HepG2 (cell line): ENCODE measurements around the gene LSM10. TPM values are rescaled to one million over a fixed set of nuclear protein-coding genes. Genes with fewer than 3 reads are reported as not detected.

Experiments
- ATAC-seq: fragments of 200-7000 bp; cut with Tn5 transposase; 3 replicates; pipeline ENCODE4 v1.9.1; 2020; ENCODE audit warnings: mild to moderate bottlenecking, moderate library complexity
- BruUV-seq: library from RNA; stranded (reverse); fragments of 400-500 nt; replicated peaks from 2 replicates; lab custom pipeline; 2021; lab: Mats Ljungman, UMichigan
- CTCF ChIA-PET: fragments of 300-600 bp; formaldehyde crosslinking; extraction: SDS; loops from one replicate; lab custom pipeline; 2021; ENCODE audit warnings: low total read pairs, inconsistent platforms, low intra/inter-chr PET ratio; lab: Yijun Ruan, JAX
- POLR2A ChIA-PET: fragments of 350-600 bp; sonication (Branson Sonifier 250); formaldehyde crosslinking; loops from one replicate; lab custom pipeline; 2020; ENCODE audit warnings: antibody characterized with exemption, inconsistent platforms; lab: Yijun Ruan, JAX
- DNase-seq: peaks from one replicate; pipeline ENCODE4 v3.0.0-alpha.2; 2015; ENCODE audit warnings: low spot score
- FAIRE-seq: peaks from 3 replicates; lab custom pipeline; 2011; peaks lifted over from hg19 to GRCh38; lab: Jason Lieb, UNC
- H2AFZ ChIP-seq: one replicate; pipeline ENCODE4 v1.6.1; 2011; ENCODE audit warnings: low read length, inconsistent platforms
- H3K27ac ChIP-seq: fragments of 300-600 bp; 3 replicates; pipeline ENCODE4 v1.8.0; 2011; ENCODE audit warnings: mixed run types, mild to moderate bottlenecking, mixed read lengths, low read length, inconsistent platforms; ENCODE audit not compliant: insufficient read depth; ENCODE audit errors: extremely low read length
- H3K27me3 ChIP-seq, 2 experiments: fragments of 200-600 bp in 1 of 2; 2 replicates in 1 of 2; 3 replicates in 1 of 2; pipeline versions ENCODE4 v1.6.0 to v1.8.0; 2011; ENCODE audit warnings: low read length in 2 of 2, mild to moderate bottlenecking in 2 of 2, moderate library complexity in 2 of 2, inconsistent platforms in 1 of 2; ENCODE audit not compliant: insufficient read depth in 2 of 2, control insufficient read depth in 1 of 2
- H3K36me3 ChIP-seq, 2 experiments: fragments of 200-600 bp in 1 of 2; replicated peaks in 1 of 2; 2 replicates in 1 of 2; 3 replicates in 1 of 2; pipeline versions ENCODE4 v1.5.1 to v1.8.0; 2011; ENCODE audit warnings: low read length in 2 of 2, inconsistent platforms in 1 of 2; ENCODE audit not compliant: insufficient read depth in 2 of 2, control insufficient read depth in 1 of 2
- H3K4me1 ChIP-seq: 2 replicates; pipeline ENCODE4 v1.5.1; 2012; ENCODE audit warnings: low read length, inconsistent platforms; ENCODE audit not compliant: insufficient read depth
- H3K4me2 ChIP-seq: 2 replicates; pipeline ENCODE4 v1.6.0; 2011; ENCODE audit warnings: low read depth, low read length, inconsistent platforms
- H3K4me3 ChIP-seq, 3 experiments: fragments of 200-600 bp in 1 of 3; sonication (generic), shearing (Covaris generic) in 1 of 3; replicated peaks in 1 of 3; 2 replicates each; pipeline ENCODE4 v1.5.1; 2011 to 2016; ENCODE audit warnings: low read length in 3 of 3, inconsistent platforms in 2 of 3, low read depth in 2 of 3, mild to moderate bottlenecking in 2 of 3, control low read depth in 1 of 3, mixed read lengths in 1 of 3; ENCODE audit not compliant: insufficient read depth in 1 of 3
- H3K79me2 ChIP-seq: one replicate; pipeline ENCODE4 v1.6.1; 2011; ENCODE audit warnings: low read length, inconsistent platforms; ENCODE audit not compliant: insufficient read depth
- H3K9ac ChIP-seq: 2 replicates; pipeline ENCODE4 v1.6.0; 2011; ENCODE audit warnings: mild to moderate bottlenecking, low read depth, low read length, inconsistent platforms; ENCODE audit not compliant: insufficient read depth
- H3K9me3 ChIP-seq: 2 replicates; pipeline ENCODE4 v1.5.1; 2012; ENCODE audit warnings: mild to moderate bottlenecking, low read length
- H4K20me1 ChIP-seq: 2 replicates; pipeline ENCODE4 v1.6.0; 2011; ENCODE audit warnings: inconsistent platforms, mild to moderate bottlenecking, low read length, moderate library complexity; ENCODE audit not compliant: insufficient read depth
- THRA ChIP-seq: sonication (generic); formaldehyde crosslinking; IDR thresholded peaks from 2 replicates; pipeline ENCODE4 v1.4.0; 2020; ENCODE audit warnings: missing genetic modification reagents, borderline replicate concordance
- ZNF609 ChIP-seq: sonication (generic); formaldehyde crosslinking; IDR thresholded peaks from 2 replicates; pipeline ENCODE4 v1.4.0; 2020; ENCODE audit warnings: mild to moderate bottlenecking, missing genetic modification reagents, borderline replicate concordance
- WGBS: methylation state at CpG from one replicate; pipeline ENCODE4 v1.1.6; 2017; ENCODE audit warnings: low lambda C conversion rate; 5-methylcytosine and 5-hydroxymethylcytosine counted together
- in situ Hi-C: cut with HindIII; loops from 2 replicates; pipeline ENCODE4 v1.10.0; 2017; ENCODE audit warnings: low pct_unique_long_range_greater_than_20kb; ENCODE audit not compliant: extremely low pct_ligation_motif_present
- intact Hi-C: fragments of 100-400 bp; cut with micrococcal nuclease; formaldehyde crosslinking; loops from one replicate; pipeline ENCODE4 v1.10.0; 2022; ENCODE audit not compliant: unreplicated experiment
- polyA plus RNA-seq, 8 experiments: library from polyadenylated mRNA; depleted of rRNA in 3 of 8; stranded (reverse) in 7 of 8; unstranded in 1 of 8; fragments of >200 nt; fragmentation: Illumina TruSeq in 4 of 8; extraction: Trizol in 4 of 8; gene quantifications; 2 replicates each; pipeline versions ENCODE4 v1.2.1 to v1.2.3, GENCODE V29; 2011 to 2016; ENCODE audit warnings: low read depth in 4 of 8, missing spikeins in 1 of 8, mixed read lengths in 1 of 8; ENCODE audit not compliant: insufficient read depth in 1 of 8
- total RNA-seq, 5 experiments: library from RNA; depleted of rRNA; stranded (reverse); fragments of >200 nt; fragmentation: Illumina TruSeq; extraction: Trizol; gene quantifications; 2 replicates each; pipeline ENCODE4 v1.2.3, GENCODE V29; 2016; ENCODE audit warnings: low read depth in 1 of 5

The LSM10 gene
- total and polyA plus RNA-seq, 2 of the 13 experiments (the other 11 are each of a cell fraction or from before 2014, with no cell fraction given): 14.0 to 52.0 TPM

GRCh38 chr1:36419140-36419539 lies 21.4 kb upstream of the LSM10 start:
- BruUV-seq: no TSS peak
- in situ Hi-C loops: no loop called here
- no peak for FAIRE-seq

More at GRCh38 chr1:36419140-36419539, 21.4 kb upstream of the LSM10 start:
- H4K20me1 ChIP-seq: no peaks in the 10 kb centered on the region
- no peaks in the 10 kb centered on the region for H3K27me3 ChIP-seq
- 92% methylated on average over 3 of the region's 3 CpGs for whole genome bisulfite sequencing
- H2AFZ ChIP-seq: no peak overlapping the region
- H3K9ac ChIP-seq: no peak overlapping the region
- no peak for DNase-seq
- H3K9me3 ChIP-seq: no peaks in the 10 kb centered on the region
- ChIA-PET POLR2A (interaction anchor here (1.8 kb wide), 1 partner anchor 32 kb away, joined by 6 read pairs; no protein-coding TSS in a partner anchor), CTCF (no interaction called here)
- H3K36me3 ChIP-seq: no peaks in the 10 kb centered on the region; a peak in 1 of 5 replicates
- H3K4me2 ChIP-seq: no peak overlapping the region
- ATAC-seq: no peak
- TF ChIP-seq THRA (CRISPR knock-in tag) (no peak), ZNF609 (no peak)
- H3K4me1 ChIP-seq: peaks cover 13% of the 10 kb centered on the region
- no peak overlapping the region for H3K27ac ChIP-seq
- H3K4me3 ChIP-seq: no peak overlapping the region
- intact Hi-C loops: no loop called here
- H3K79me2 ChIP-seq: no peaks in the 10 kb centered on the region
